ENCODE measurements around the gene KCTD2.

The KCTD2 gene

DNA sequence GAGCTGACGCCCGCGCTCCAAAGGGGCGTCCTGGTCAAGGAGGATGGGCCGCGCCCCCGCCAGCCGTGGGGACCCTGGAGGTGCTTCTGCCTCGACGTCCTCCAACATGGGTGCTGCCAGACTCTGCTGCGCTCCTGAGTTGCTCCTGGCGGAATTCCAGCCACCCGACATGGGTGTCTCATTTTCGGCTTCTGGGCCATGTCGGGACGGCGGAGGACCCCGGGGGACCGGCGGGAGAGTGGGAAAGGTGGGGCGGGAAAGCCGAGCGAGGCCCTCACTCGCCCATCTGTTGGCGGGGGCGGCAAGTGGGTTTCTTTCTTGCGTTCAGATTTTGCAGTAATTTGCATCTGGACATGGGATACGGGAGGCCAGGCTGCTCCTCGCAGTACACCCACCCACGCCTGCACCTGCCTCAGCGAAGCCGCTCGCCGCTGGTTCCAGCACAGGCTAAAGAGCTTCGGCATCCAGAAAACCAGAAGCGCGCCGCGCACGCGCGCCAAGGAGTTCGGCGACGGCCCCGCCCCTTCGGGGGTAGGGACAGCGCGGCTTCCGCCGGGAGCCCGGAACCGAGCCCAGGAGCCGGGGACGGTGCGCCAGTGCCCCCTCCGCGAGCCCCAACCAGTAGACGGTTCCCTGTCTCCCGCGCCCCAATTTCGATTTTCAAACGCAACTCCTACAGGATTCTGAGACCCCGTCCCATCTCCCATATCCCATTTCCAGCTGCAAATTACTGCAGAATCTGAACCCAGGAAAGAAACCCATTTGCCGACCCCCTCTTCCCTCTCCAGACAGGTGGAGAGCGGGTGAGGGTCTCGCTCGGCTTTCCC lies 62.6 kb downstream of the KCTD2 start, which contains the start of gene ARMC7:
Gene ARMC7, plus strand, starts transcription at position 563 of the 827 bp plus-strand sequence. CDS start 320 bp downstream, outside the sequence.
- Mint-ChIP-seq H3K9me3 (no peaks in the 10 kb centered on the region), H3K27ac (no peak within 1 kb of the TSS), H3K4me3 (peak within 1 kb of the TSS; percentile 90), H3K4me1 (peaks cover 37% of the 10 kb centered on the region), H3K36me3 (ENCODE audit: low read depth) (peaks cover 17% of the 10 kb centered on the region), H3K27me3 (ENCODE audit: low read depth, poor library complexity) (peaks cover 16% of the 10 kb centered on the region)
- TF ChIP-seq, protein P1, sequence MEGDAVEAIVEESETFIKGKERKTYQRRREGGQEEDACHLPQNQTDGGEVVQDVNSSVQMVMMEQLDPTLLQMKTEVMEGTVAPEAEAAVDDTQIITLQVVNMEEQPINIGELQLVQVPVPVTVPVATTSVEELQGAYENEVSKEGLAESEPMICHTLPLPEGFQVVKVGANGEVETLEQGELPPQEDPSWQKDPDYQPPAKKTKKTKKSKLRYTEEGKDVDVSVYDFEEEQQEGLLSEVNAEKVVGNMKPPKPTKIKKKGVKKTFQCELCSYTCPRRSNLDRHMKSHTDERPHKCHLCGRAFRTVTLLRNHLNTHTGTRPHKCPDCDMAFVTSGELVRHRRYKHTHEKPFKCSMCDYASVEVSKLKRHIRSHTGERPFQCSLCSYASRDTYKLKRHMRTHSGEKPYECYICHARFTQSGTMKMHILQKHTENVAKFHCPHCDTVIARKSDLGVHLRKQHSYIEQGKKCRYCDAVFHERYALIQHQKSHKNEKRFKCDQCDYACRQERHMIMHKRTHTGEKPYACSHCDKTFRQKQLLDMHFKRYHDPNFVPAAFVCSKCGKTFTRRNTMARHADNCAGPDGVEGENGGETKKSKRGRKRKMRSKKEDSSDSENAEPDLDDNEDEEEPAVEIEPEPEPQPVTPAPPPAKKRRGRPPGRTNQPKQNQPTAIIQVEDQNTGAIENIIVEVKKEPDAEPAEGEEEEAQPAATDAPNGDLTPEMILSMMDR (IDR thresholded peaks at IDR 0.05) = no peak
- peak; percentile 94 for DNase-seq

DNA sequence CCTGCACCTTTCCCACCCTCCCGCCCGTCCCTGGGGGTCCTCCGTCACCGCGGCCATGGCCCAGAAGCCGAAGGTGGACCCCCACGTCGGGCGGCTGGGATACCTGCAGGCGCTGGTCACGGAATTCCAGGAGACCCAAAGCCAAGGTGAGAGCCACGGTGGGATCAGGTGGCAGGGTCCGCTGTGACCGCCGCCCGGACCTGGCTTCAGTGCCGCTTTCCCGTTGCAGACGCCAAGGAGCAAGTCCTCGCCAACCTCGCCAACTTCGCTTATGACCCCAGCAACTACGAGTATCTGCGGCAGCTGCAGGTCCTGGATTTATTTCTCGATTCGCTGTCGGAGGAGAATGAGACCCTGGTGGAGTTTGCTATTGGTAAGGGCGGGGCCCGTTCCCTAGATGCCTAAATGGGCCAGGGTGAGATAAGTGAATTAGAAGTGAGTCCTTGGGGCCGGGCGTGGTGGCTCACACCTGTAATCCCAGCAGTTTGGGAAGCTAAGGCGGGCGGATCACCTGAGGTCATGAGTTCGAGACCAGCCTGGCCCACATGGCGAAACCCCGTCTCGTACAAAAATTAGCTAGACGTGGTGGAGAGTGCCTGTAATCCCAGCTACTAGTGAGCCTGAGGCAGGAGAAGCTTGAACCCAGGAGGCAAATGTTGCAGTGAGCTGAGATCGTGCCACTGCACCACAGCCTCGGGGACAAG lies 63.4 kb downstream of the KCTD2 start:
- Mint-ChIP-seq H3K36me3 (ENCODE audit: low read depth) (peaks cover 21% of the 10 kb centered on the region), H3K4me1 (peaks cover 41% of the 10 kb centered on the region), H3K4me3 (peak overlapping the region; percentile 90), H3K27me3 (ENCODE audit: low read depth, poor library complexity) (peaks cover 16% of the 10 kb centered on the region), H3K27ac (no peak overlapping the region), H3K9me3 (no peaks in the 10 kb centered on the region)
- DNase-seq = peak; percentile 27
- TF ChIP-seq, protein P1 (IDR thresholded peaks at IDR 0.05) = no peak

- H3K4me1 Mint-ChIP-seq = peaks cover 36% of the 10 kb centered on the region
- peaks cover 16% of the 10 kb centered on the region for H3K27me3 Mint-ChIP-seq (ENCODE audit: low read depth, poor library complexity)
- H3K36me3 Mint-ChIP-seq (ENCODE audit: low read depth) = peaks cover 21% of the 10 kb centered on the region
- no peaks in the 10 kb centered on the region for H3K9me3 Mint-ChIP-seq
- TF ChIP-seq, protein P1 (IDR thresholded peaks at IDR 0.05) = no peak
- DNase-seq = no peak
- peak overlapping the region; percentile 50 for H3K27ac Mint-ChIP-seq
- H3K4me3 Mint-ChIP-seq = peak overlapping the region; percentile 54
Observed at GRCh38 chr17:75111777-75112335, 64.8 kb downstream of the KCTD2 start.

DNA sequence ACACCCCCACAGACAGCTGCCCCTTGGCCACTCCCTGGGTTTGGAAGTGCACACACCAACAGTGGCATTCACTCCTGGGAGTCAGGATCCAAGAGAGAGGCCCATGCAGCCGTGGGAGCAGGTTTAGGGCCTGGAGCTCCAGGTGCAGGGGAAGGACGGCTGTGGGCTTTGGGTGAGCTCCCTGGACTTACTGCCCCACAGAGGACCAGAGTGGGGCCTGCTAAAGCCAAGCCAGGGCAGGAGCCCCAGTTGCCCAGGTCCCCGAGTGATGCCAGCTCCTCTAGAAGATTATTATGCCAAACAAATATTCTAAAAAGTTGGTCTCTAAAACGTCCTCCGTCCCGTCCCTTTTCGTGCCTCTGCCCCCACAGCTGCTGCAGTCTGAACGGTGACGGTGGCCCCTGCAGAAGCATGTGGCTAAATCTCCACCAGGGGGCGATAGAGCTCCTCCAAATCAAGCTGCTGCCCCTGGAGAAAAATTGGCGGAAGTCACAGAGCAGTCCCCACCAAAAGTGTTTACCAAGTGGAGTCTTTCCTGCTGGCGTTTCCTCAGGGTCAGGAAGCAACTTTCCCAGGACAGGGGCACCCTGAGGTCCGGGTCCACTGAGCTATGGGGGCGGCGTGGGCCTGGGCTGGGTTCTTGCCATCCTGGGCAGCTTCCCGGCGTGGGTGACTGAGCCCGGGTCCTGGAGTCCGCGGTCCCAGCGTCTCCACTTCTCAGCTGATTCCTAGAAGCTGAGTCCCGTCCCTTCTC lies 67.0 kb downstream of the KCTD2 start:
- TF ChIP-seq, protein P1 (IDR thresholded peaks at IDR 0.05) = peak; percentile 93
- H3K36me3 Mint-ChIP-seq (ENCODE audit: low read depth) = peaks cover 22% of the 10 kb centered on the region
- DNase-seq = peak; percentile 91
- no peaks in the 10 kb centered on the region for H3K9me3 Mint-ChIP-seq
- no peak overlapping the region for H3K27ac Mint-ChIP-seq
- peaks cover 33% of the 10 kb centered on the region for H3K4me1 Mint-ChIP-seq
- peaks cover 1% of the 10 kb centered on the region for H3K27me3 Mint-ChIP-seq (ENCODE audit: low read depth, poor library complexity)
- H3K4me3 Mint-ChIP-seq = peak overlapping the region; percentile 65

DNA sequence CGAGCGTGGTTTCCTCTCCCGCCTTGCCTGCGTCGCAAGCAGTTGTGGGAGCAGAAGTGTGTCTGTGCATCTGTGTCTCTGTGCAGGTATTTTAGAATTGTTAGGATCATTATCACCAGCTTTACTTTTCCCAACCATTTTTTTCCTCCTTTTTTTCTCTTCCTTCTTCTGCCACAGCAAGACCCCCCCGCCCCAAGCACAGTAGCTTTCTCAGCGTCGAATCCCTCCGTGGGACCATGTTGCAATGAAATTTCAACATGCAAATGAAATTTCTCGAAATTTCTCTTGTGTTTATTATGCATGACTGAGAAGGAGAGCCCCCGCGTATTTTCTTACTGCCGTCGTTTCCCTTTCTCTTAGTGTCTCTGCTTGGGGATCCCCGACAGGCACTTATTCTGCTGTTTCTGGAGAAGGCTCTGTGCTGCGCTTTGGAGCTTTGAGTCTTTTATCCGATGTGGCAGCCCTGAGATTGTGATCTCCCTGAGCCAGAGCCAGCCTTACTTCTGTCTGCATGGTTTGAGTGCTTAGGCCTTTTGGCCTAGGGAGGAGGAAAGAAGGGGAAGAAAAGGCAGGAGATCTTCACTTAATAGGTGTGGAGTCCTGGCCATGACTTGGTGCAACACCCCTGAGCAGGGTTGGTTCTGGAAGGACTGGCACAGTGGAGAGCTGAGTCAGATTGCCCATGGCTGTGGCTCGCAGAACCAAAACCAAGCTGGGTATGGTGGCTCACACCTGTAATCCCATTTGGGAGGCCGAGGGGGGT lies 67.7 kb downstream of the KCTD2 start:
- Mint-ChIP-seq H3K4me3 (peak overlapping the region; percentile 65), H3K4me1 (peaks cover 33% of the 10 kb centered on the region), H3K27me3 (ENCODE audit: low read depth, poor library complexity) (no peaks in the 10 kb centered on the region), H3K9me3 (no peaks in the 10 kb centered on the region), H3K27ac (peak overlapping the region; percentile 65), H3K36me3 (ENCODE audit: low read depth) (peaks cover 26% of the 10 kb centered on the region)
- no peak for DNase-seq
- TF ChIP-seq, protein P1 (IDR thresholded peaks at IDR 0.05) = no peak

All from nephron progenitor cell (in vitro differentiated cells).